ENCODE results near the gene TSEN54.

The TSEN54 gene

GRCh38 chr17:75516255-75516618 is at the start of gene TSEN54:
TSS of gene TSEN54 (plus strand) at chr17:75516528. CDS start at chr17:75516561, 33 bp downstream.
- DNase-seq (ENCODE audit: extremely low read depth, low read depth), result peak; percentile 36
- peak within 1 kb of the TSS; percentile 79 for H3K4me3 ChIP-seq (replicated peaks; ENCODE audit: low read depth, low read length)
- TF ChIP-seq, protein P1, sequence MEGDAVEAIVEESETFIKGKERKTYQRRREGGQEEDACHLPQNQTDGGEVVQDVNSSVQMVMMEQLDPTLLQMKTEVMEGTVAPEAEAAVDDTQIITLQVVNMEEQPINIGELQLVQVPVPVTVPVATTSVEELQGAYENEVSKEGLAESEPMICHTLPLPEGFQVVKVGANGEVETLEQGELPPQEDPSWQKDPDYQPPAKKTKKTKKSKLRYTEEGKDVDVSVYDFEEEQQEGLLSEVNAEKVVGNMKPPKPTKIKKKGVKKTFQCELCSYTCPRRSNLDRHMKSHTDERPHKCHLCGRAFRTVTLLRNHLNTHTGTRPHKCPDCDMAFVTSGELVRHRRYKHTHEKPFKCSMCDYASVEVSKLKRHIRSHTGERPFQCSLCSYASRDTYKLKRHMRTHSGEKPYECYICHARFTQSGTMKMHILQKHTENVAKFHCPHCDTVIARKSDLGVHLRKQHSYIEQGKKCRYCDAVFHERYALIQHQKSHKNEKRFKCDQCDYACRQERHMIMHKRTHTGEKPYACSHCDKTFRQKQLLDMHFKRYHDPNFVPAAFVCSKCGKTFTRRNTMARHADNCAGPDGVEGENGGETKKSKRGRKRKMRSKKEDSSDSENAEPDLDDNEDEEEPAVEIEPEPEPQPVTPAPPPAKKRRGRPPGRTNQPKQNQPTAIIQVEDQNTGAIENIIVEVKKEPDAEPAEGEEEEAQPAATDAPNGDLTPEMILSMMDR (IDR thresholded peaks at IDR 0.05; ENCODE audit: low read depth, low read length, missing control alignments), result no peak

GRCh38 chr17:75468291-75468754 is 48.0 kb upstream of the TSEN54 start:
- DNase-seq (ENCODE audit: extremely low read depth, low read depth), result no peak
- no peak overlapping the region for H3K4me3 ChIP-seq (replicated peaks; ENCODE audit: low read depth, low read length)
- TF ChIP-seq, protein P1 (IDR thresholded peaks at IDR 0.05; ENCODE audit: low read depth, low read length, missing control alignments), result no peak

- TF ChIP-seq, protein P1 (IDR thresholded peaks at IDR 0.05; ENCODE audit: low read depth, low read length, missing control alignments), result no peak
- no peak overlapping the region for H3K4me3 ChIP-seq (replicated peaks; ENCODE audit: low read depth, low read length)
- no peak for DNase-seq (ENCODE audit: extremely low read depth, low read depth)
Observed at GRCh38 chr17:75468779-75469373, 47.5 kb upstream of the TSEN54 start.

DNA sequence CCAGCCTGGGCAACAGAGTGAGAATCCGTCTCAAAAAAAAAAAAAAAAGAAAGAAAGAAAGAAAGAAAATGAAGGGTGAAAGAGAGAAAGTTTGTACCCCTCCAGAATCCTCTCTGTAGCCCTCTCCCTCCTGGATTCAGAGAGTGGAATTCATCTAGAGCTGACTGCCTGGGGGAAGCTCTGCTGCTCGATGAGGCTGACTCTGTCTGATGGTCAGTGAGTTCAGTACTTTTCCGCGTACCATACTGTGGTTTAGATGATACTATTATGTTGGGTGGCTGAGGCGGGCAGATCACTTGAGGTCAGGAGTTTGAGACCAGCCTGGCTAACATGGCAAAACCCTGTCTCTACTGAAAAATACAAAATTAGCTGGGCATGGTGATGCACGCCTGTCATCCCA is 45.1 kb upstream of the TSEN54 start:
- TF ChIP-seq, protein P1 (IDR thresholded peaks at IDR 0.05; ENCODE audit: low read depth, low read length, missing control alignments), result no peak
- no peak for DNase-seq (ENCODE audit: extremely low read depth, low read depth)
- no peak overlapping the region for H3K4me3 ChIP-seq (replicated peaks; ENCODE audit: low read depth, low read length)

DNA sequence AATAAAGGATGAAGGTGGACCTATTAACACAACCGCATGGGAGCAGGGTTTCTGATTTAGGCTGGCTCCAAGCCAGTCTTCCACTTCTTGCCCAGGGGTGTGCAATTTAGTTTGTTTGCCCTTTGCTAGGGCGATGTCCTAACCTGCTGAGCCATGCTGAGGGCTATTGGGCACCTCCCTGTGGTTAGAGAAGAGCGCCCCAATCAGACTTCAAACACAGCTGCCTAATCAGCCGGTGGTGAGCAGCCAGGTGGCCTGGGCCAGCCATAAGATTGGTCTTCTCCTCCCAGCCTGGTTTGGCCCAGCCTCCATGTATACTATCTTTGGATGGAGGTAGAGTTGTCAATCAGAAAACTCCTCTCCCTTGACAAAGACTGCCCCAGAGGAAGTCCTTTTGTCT is 44.2 kb upstream of the TSEN54 start:
- no peak for DNase-seq (ENCODE audit: extremely low read depth, low read depth)
- TF ChIP-seq, protein P1 (IDR thresholded peaks at IDR 0.05; ENCODE audit: low read depth, low read length, missing control alignments), result no peak
- no peak overlapping the region for H3K4me3 ChIP-seq (replicated peaks; ENCODE audit: low read depth, low read length)

- no peak overlapping the region for H3K4me3 ChIP-seq (replicated peaks; ENCODE audit: low read depth, low read length)
- TF ChIP-seq, protein P1 (IDR thresholded peaks at IDR 0.05; ENCODE audit: low read depth, low read length, missing control alignments), result no peak
- no peak for DNase-seq (ENCODE audit: extremely low read depth, low read depth)
Observed at GRCh38 chr17:75473246-75473645, 43.1 kb upstream of the TSEN54 start.

- TF ChIP-seq, protein P1 (IDR thresholded peaks at IDR 0.05; ENCODE audit: low read depth, low read length, missing control alignments), result no peak
- no peak for DNase-seq (ENCODE audit: extremely low read depth, low read depth)
- no peak overlapping the region for H3K4me3 ChIP-seq (replicated peaks; ENCODE audit: low read depth, low read length)
Observed at GRCh38 chr17:75474736-75475135, 41.6 kb upstream of the TSEN54 start.

All from HFF-Myc (cell line).